Skeletal muscle cell (primary cell): Measurements from ENCODE around the gene XYLT1.

Source experiments
- DNase-seq: peaks from one replicate; pipeline ENCODE4 v3.0.0-alpha.2; 2010; ENCODE audit warnings: low read depth
- H3K4me3 ChIP-seq: 2 replicates; pipeline ENCODE4 v1.5.1; 2011; ENCODE audit warnings: low read depth, mild to moderate bottlenecking, control low read depth, low read length, moderate library complexity

The XYLT1 gene

GRCh38 chr16:17257426-17258023, 213.2 kb downstream of the XYLT1 start:
- no peak for DNase-seq
- H3K4me3 ChIP-seq = no peak overlapping the region

DNA sequence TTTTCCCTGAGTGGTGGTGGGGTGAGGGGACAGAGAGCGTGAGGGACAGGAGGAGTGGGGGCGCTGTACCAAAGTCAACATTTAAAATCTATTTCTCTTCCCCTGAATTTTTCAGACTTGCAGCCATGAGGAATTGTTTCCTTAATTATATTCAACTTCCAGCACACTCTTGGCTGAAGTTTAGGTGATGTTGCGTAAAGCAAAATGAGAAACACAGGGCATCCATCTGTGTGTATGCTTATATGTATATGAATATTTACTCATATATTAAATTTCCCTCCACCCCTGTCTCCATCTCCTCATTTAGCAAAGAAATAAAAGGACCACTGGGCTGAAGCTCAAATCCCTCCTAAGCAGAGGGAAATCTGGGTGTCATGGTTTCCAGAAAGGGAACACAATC, 218.1 kb downstream of the XYLT1 start:
- DNase-seq = no peak
- H3K4me3 ChIP-seq = no peak overlapping the region

GRCh38 chr16:17252064-17252463, 218.7 kb downstream of the XYLT1 start:
- no peak overlapping the region for H3K4me3 ChIP-seq
- no peak for DNase-seq

DNA sequence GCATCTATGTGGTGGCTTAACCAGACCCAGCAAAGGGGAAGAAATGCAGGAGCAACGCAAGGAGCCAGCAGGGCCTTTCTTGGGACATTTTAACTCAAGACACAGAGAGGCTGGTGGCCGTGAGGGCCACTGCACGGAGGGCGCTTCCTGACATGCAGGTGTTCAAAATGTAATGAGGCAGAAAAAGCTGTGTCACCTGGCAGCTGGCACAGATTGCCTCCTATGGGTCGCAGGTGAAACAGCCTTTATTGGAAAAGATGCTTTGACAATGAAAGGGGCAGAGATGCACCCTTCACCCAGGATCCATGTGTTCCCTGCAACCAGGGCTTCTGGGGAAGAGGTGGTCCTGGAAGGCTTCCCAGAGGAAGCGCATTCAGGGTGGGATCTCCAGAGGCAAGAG, 219.3 kb downstream of the XYLT1 start:
- DNase-seq = no peak
- H3K4me3 ChIP-seq = no peak overlapping the region

DNA sequence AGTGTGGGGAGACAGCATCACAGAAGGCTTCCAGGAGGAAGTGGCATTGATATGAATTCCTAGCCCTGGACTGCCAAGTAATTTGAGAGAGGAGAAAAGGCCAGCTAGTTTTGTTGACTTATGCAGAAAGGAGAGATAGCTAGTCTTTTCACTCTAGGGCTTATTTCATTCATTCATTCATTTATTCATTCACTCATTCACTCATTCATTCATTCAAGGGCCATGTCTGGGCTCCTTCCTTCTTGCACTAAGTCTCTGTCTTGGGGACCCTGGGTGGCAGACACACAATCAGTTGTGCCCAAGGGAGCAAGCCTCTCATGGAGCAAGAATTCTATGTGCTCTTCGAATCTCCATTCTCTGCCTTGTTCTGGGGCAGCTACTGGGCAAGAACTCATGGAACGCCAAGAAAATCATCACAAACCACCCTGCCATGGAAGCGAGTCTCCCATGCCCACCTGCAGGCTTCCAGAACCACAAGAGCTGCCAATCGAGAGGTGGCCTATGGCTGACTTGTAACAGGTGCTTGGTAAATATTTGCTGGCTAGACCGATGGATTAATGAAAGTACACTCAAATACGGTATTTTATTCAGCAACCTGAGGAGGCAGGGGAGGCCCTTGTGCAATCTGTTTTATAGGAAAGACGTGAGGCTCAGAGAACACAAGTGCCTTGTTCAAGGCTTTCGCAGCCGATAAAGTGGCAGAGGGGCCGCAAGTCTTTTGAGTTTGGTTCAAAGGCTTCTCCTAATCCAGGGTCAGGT, 223.6 kb downstream of the XYLT1 start:
- no peak overlapping the region for H3K4me3 ChIP-seq
- DNase-seq = no peak

GRCh38 chr16:17246268-17246885, 224.4 kb downstream of the XYLT1 start:
- H3K4me3 ChIP-seq = no peak overlapping the region
- no peak for DNase-seq

DNA sequence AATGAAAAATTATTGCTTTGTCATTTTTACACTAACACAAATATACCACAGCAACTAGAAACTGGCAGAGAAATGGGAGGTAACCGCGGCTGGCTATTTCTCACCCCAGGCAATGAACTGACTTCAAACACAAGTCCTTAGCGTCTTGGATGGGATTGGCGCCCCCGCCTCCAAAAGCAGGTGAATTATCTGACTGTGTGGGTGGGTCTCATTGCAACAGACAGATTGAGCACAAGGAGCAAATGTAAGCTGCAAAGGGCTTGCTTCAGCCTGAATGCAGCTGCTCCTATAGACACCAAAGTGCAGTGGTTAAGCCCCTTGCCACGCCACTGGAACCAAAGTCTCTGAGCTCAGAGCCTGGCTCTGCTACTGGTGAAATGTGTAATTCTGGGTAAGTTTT, 225.0 kb downstream of the XYLT1 start:
- DNase-seq = no peak
- H3K4me3 ChIP-seq = no peak overlapping the region

- no peak for DNase-seq
- no peak overlapping the region for H3K4me3 ChIP-seq
Observed at GRCh38 chr16:17244872-17245551, 225.7 kb downstream of the XYLT1 start.

GRCh38 chr16:17241264-17241835, 229.4 kb downstream of the XYLT1 start:
- no peak for DNase-seq
- H3K4me3 ChIP-seq = no peak overlapping the region

DNA sequence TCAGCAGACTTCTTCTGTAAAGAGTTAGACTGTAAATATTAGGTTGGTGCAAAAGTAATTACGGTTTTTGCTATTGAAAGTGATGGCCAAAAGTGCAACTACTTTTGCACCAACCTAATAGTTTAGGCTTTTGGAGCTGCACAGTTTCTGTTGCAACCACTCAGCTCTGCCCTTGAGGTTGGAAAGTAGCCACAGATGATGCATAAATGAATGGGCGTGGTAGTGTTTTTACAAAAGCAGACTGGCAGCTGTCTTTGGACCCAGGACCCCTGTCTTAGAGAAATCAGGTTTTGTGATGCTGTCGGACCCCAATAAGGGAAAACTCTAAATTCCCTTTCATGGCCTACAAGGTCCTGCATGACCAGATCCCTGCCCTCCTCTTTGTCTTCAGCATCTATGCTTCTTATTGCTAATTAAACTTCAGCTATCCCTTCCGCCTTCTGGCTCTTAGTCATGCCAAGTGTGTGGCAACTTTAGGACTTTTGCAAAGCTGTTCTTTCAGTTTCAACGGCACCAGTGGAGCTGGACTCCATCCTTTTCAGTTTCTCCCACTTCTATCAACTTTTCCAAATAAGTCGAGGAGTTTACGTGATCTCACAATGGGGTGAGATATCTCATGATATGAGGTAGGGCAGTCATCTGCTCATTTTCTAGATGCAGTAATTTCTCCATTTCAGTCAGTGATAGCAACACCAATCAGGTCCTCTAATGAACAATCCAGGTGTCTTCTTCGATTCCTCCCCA, 232.3 kb downstream of the XYLT1 start:
- no peak for DNase-seq
- no peak overlapping the region for H3K4me3 ChIP-seq

- H3K4me3 ChIP-seq = no peak overlapping the region
- no peak for DNase-seq
Observed at GRCh38 chr16:17237350-17237944, 233.3 kb downstream of the XYLT1 start.

- no peak for DNase-seq
- H3K4me3 ChIP-seq = no peak overlapping the region
Observed at GRCh38 chr16:17235147-17235815, 235.5 kb downstream of the XYLT1 start.

- DNase-seq = no peak
- no peak overlapping the region for H3K4me3 ChIP-seq
Observed at GRCh38 chr16:17233318-17234002, 237.3 kb downstream of the XYLT1 start.

DNA sequence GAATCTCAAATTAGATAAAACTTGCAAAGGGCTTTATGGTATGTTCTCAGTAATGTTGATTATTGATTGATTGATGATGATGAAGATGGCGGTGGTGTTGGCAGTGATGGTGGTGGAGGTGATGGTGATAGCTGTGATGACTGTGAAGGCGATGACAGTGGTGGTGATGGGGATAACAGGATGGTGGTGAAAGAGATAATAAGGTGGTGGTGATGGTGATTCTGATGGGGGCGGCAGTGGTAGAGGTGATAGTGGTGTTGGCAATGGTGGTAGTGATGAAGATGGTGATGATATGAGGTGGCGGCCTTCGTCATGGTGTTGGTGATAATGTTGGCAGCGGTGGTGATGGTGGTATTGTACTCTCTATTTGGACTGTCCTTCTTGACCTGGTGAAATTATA, 238.3 kb downstream of the XYLT1 start:
- no peak overlapping the region for H3K4me3 ChIP-seq
- no peak for DNase-seq

DNA sequence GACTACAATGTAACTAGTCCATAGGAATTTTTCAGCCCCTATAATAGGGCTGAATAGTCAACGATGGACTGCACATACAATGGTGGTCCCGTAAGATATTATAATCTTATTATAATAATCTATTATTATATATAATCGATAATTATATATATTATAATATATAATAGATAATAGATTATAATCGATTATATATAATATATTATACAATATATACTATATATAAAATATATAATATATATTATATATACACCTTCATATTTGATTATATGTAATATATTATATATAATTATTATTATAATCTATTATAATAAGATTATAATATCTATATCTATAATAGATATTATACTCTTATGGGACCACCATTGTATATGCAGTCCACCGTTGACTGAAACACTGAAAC, 238.8 kb downstream of the XYLT1 start:
- no peak overlapping the region for H3K4me3 ChIP-seq
- DNase-seq = no peak

- DNase-seq = no peak
- no peak overlapping the region for H3K4me3 ChIP-seq
Observed at GRCh38 chr16:17230932-17231581, 239.7 kb downstream of the XYLT1 start.

- DNase-seq = no peak
- H3K4me3 ChIP-seq = no peak overlapping the region
Observed at GRCh38 chr16:17229766-17230165, 241.0 kb downstream of the XYLT1 start.
